NB4 (cell line): ENCODE measurements around the gene ZNF594.
"Not testable (repeated sequence)": the region's sequence is repeated elsewhere in the genome, so short reads cannot be mapped to it uniquely, and the experiment has no call there.

Experiments
- DNase-seq: peaks from one replicate; pipeline ENCODE4 v3.0.0; 2010; ENCODE audit warnings: low read depth
- H3K4me3 ChIP-seq: one replicate; pipeline ENCODE4 v1.5.1; 2011; ENCODE audit warnings: mild to moderate bottlenecking, low read depth, low read length, moderate library complexity
- CTCF ChIP-seq: IDR thresholded peaks from one replicate; pipeline ENCODE4 v1.5.1; 2012; ENCODE audit warnings: low read depth, low read length
- MAX ChIP-seq: IDR thresholded peaks from 2 replicates; pipeline ENCODE4 v1.6.1; 2011; ENCODE audit warnings: low read depth, low read length
- MYC ChIP-seq: IDR thresholded peaks from 2 replicates; pipeline ENCODE4 v1.6.1; 2011; ENCODE audit warnings: low read depth, low read length
- POLR2A ChIP-seq: IDR thresholded peaks from 2 replicates; pipeline ENCODE4 v1.6.1; 2011; ENCODE audit warnings: mild to moderate bottlenecking; ENCODE audit not compliant: insufficient read length; ENCODE audit errors: extremely low read depth

The ZNF594 gene

GRCh38 chr17:5139458-5139732 is 52.3 kb downstream of the ZNF594 start:
- no peak overlapping the region for H3K4me3 ChIP-seq
- no peak for DNase-seq
- TF ChIP-seq POLR2A (no peak), MYC (no peak), MAX (no peak), CTCF (no peak)

GRCh38 chr17:5138616-5139457 is 52.8 kb downstream of the ZNF594 start:
- TF ChIP-seq CTCF (no peak), MAX (no peak), MYC (no peak)
- H3K4me3 ChIP-seq, result no peak overlapping the region
- no peak for DNase-seq

GRCh38 chr17:5138198-5138544 is 53.5 kb downstream of the ZNF594 start:
- H3K4me3 ChIP-seq, DNase-seq: not testable (repeated sequence)

- H3K4me3 ChIP-seq, DNase-seq: not testable (repeated sequence)
These were observed 54.0 kb downstream of the ZNF594 start for GRCh38 chr17:5137511-5138197.

GRCh38 chr17:5136580-5137412 is 54.9 kb downstream of the ZNF594 start:
- not testable (repeated sequence) for H3K4me3 ChIP-seq, DNase-seq

- no peak overlapping the region for H3K4me3 ChIP-seq
- no peak for TF ChIP-seq POLR2A
- TF ChIP-seq MYC, result no peak
- TF ChIP-seq CTCF, result no peak
- no peak for TF ChIP-seq MAX
- no peak for DNase-seq
These were observed 55.7 kb downstream of the ZNF594 start for GRCh38 chr17:5135726-5136579.

- not testable (repeated sequence) for DNase-seq, H3K4me3 ChIP-seq
These were observed 56.4 kb downstream of the ZNF594 start for GRCh38 chr17:5135131-5135712.

- H3K4me3 ChIP-seq, DNase-seq: not testable (repeated sequence)
These were observed 57.1 kb downstream of the ZNF594 start for GRCh38 chr17:5134571-5134970.

GRCh38 chr17:5133961-5134360 is 57.7 kb downstream of the ZNF594 start:
- not testable (repeated sequence) for H3K4me3 ChIP-seq, DNase-seq
